GM12878 (cell line): ENCODE results near the gene OPN1LW. TPM values are rescaled to one million over a fixed set of nuclear protein-coding genes. Genes with fewer than 3 reads are reported as not detected.

Experiments
- ATAC-seq: fragments of 200-7000 bp; cut with Tn5 transposase; 3 replicates; pipeline ENCODE4 v1.9.1; 2020; ENCODE audit warnings: mild to moderate bottlenecking, moderate library complexity
- BruUV-seq: library from RNA; stranded (reverse); fragments of 400-500 nt; replicated peaks from 2 replicates; lab custom pipeline; 2021; lab: Mats Ljungman, UMichigan
- CTCF ChIA-PET: fragments of 300-600 bp; sonication (Branson Sonifier 250); formaldehyde crosslinking; extraction: SDS; loops from one replicate; lab custom pipeline; 2021; ENCODE audit warnings: inconsistent platforms; lab: Yijun Ruan, JAX
- POLR2A ChIA-PET: fragments of 350-600 bp; formaldehyde crosslinking; extraction: SDS; loops from one replicate; lab custom pipeline; 2021; ENCODE audit warnings: inconsistent platforms; lab: Charles Lee
- RAD21 ChIA-PET: fragments of 300-600 bp; sonication (Branson Sonifier 250); formaldehyde crosslinking; loops from one replicate; lab custom pipeline; 2023; ENCODE audit warnings: antibody characterized with exemption; ENCODE audit not compliant: unreplicated experiment; lab: Charles Lee
- SMC1A ChIA-PET: fragments of 300-600 bp; sonication (Branson Sonifier 250); formaldehyde crosslinking; loops from one replicate; lab custom pipeline; 2023; ENCODE audit not compliant: unreplicated experiment, uncharacterized antibody; lab: Charles Lee
- DNase-seq: peaks from one replicate; pipeline ENCODE4 v3.0.0-alpha.2; 2011; ENCODE audit warnings: low read depth, low spot score
- FAIRE-seq: peaks from 3 replicates; lab custom pipeline; 2011; peaks lifted over from hg19 to GRCh38; lab: Jason Lieb, UNC
- H2AFZ ChIP-seq: 2 replicates; pipeline ENCODE4 v1.6.0; 2011; ENCODE audit warnings: low read depth, low read length, control low read depth; ENCODE audit not compliant: control insufficient read depth
- H3K27ac ChIP-seq: 2 replicates; pipeline ENCODE4 v1.5.1; 2011; ENCODE audit warnings: control low read depth; ENCODE audit not compliant: control insufficient read depth, insufficient read depth
- H3K27me3 ChIP-seq, 2 experiments: replicated peaks in 1 of 2; 2 replicates each; pipeline versions ENCODE4 v1.6.0 to v1.6.1; 2011; ENCODE audit warnings: low read length in 1 of 2; ENCODE audit not compliant: control insufficient read depth in 2 of 2, insufficient read depth in 2 of 2
- H3K36me3 ChIP-seq, 2 experiments: 2 replicates each; pipeline ENCODE4 v1.5.1; 2011; ENCODE audit warnings: low read length in 1 of 2; ENCODE audit not compliant: control insufficient read depth in 2 of 2, insufficient read depth in 2 of 2
- H3K4me1 ChIP-seq: 2 replicates; pipeline ENCODE4 v1.6.1; 2011; ENCODE audit warnings: mild to moderate bottlenecking, low read length, moderate library complexity, mixed read lengths; ENCODE audit not compliant: control insufficient read depth, insufficient read depth
- H3K4me2 ChIP-seq: 2 replicates; pipeline ENCODE4 v1.6.0; 2011; ENCODE audit warnings: control low read depth; ENCODE audit not compliant: control insufficient read depth, insufficient read depth
- H3K4me3 ChIP-seq: fragments of 200-600 bp; sonication (generic); 2 replicates; pipeline ENCODE4 v1.5.1; 2016
- H3K79me2 ChIP-seq: 2 replicates; pipeline ENCODE4 v1.6.0; 2011; ENCODE audit warnings: low read length; ENCODE audit not compliant: control insufficient read depth, insufficient read depth
- H3K9ac ChIP-seq: 2 replicates; pipeline ENCODE4 v1.8.0; 2011; ENCODE audit warnings: low read length, control low read depth, mixed read lengths; ENCODE audit not compliant: control insufficient read depth, insufficient read depth
- H3K9me3 ChIP-seq: replicated peaks from 3 replicates; pipeline ENCODE4 v1.5.1; 2011; ENCODE audit warnings: mild to moderate bottlenecking, low read length; ENCODE audit not compliant: control insufficient read depth, insufficient read depth
- H4K20me1 ChIP-seq: 2 replicates; pipeline ENCODE4 v1.6.0; 2011; ENCODE audit not compliant: control insufficient read depth, insufficient read depth
- BCL3 ChIP-seq: IDR thresholded peaks from 2 replicates; pipeline ENCODE4 v1.6.1; 2011; ENCODE audit warnings: borderline replicate concordance, low read depth, mild to moderate bottlenecking, moderate library complexity, low read length; ENCODE audit not compliant: insufficient read depth, poor library complexity, severe bottlenecking
- E2F8 ChIP-seq: fragments of 450-650 bp; IDR thresholded peaks from 2 replicates; pipeline ENCODE4 v1.6.1; 2018; ENCODE audit warnings: mild to moderate bottlenecking, low read depth, moderate library complexity; ENCODE audit not compliant: partially characterized antibody
- ELK1 ChIP-seq: IDR thresholded peaks from 2 replicates; pipeline ENCODE4 v1.6.1; 2012; ENCODE audit warnings: low read depth, low read length, improper control_type of control experiment
- HDAC2 ChIP-seq: fragments of 200-600 bp; sonication (generic); IDR thresholded peaks from 2 replicates; pipeline ENCODE4 v1.6.1; 2017
- IRF3 ChIP-seq: fragments of 450-650 bp; IDR thresholded peaks from 2 replicates; pipeline ENCODE4 v1.6.1; 2014; ENCODE audit warnings: mild to moderate bottlenecking
- POLR2AphosphoS5 ChIP-seq: IDR thresholded peaks from 2 replicates; pipeline ENCODE4 v1.6.1; 2011; ENCODE audit warnings: mild to moderate bottlenecking, low read length, inconsistent platforms
- TCF12 ChIP-seq: IDR thresholded peaks from 2 replicates; pipeline ENCODE4 v1.6.1; 2011; ENCODE audit warnings: low read depth, mild to moderate bottlenecking, low read length
- YY1 ChIP-seq: IDR thresholded peaks from 2 replicates; pipeline ENCODE4 v1.6.1; 2011; ENCODE audit warnings: low read depth, mild to moderate bottlenecking, low read length
- ZNF274 ChIP-seq: IDR thresholded peaks from one replicate; pipeline ENCODE4 v1.8.0; 2011; ENCODE audit not compliant: insufficient read length, insufficient read depth
- WGBS: methylation state at CpG from one replicate; pipeline ENCODE4 v1.1.6; 2016; ENCODE audit warnings: low lambda C conversion rate; ENCODE audit not compliant: insufficient replicate concordance, insufficient coverage; ENCODE audit errors: missing lambda C conversion rate; 5-methylcytosine and 5-hydroxymethylcytosine counted together
- in situ Hi-C: fragments of 300-500 bp; cut with MboI; formaldehyde crosslinking; loops from 9 replicates; pipeline ENCODE4 v1.14.3; 2018; ENCODE audit warnings: mixed read lengths
- intact Hi-C: fragments of 100-400 bp; cut with micrococcal nuclease; formaldehyde crosslinking; loops from one replicate; pipeline ENCODE4 v1.14.2; 2022; ENCODE audit not compliant: unreplicated experiment
- polyA plus RNA-seq, 11 experiments: library from polyadenylated mRNA; depleted of rRNA in 4 of 11; unstranded in 6 of 11; stranded (reverse) in 5 of 11; fragments of >200 nt; fragmentation: Nextera tagmentation in 4 of 11; fragmentation: Illumina TruSeq in 1 of 11; extraction: Ambion mirVana in 4 of 11; extraction: Trizol in 1 of 11; gene quantifications; 1 replicate in 1 of 11; 2 replicates in 10 of 11; pipeline versions ENCODE4 v1.2.1 to v1.2.3, GENCODE V29; 2011 to 2016; ENCODE audit warnings: inconsistent platforms in 2 of 11, missing spikeins in 2 of 11, low read depth in 1 of 11
- total RNA-seq, 4 experiments: library from RNA; depleted of rRNA in 3 of 4; stranded (reverse); fragments of >200 nt in 3 of 4; fragmentation: Illumina TruSeq in 1 of 4; extraction: Trizol in 1 of 4; gene quantifications; 2 replicates each; pipeline versions ENCODE4 v1.2.1 to v1.2.3, GENCODE V29; 2013 to 2021
- TF ChIP-seq, protein P1 (sequence below): fragments of 450-650 bp; IDR thresholded peaks from 2 replicates; pipeline ENCODE4 v1.6.1; 2017; ENCODE audit warnings: mild to moderate bottlenecking, moderate library complexity

Gene OPN1LW
- total and polyA plus RNA-seq, 10 of the 15 experiments (the other 5 are each of a cell fraction or from before 2014, with no cell fraction given): not detected

DNA sequence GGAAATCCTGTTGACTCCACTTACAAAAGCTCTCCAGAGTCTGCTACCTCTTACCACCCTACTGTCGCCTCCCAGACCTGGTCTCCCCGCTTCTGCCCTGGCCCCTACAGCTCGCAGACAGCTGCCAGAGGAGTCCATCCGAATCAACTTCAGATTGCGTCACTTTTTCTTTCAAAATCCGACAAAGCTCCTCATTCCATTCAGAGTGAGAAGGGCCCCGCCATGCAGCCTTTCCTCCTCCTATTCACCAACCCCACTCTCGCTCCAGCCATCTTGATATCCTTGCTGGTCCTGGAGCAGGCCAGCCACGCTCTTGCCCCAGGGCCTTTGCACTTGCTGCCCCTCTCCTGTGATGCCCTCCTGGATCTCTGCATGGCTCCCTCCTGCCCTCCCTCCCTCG, 5.2 kb upstream of the OPN1LW start:
- ChIA-PET POLR2A (no interaction called here), RAD21 (interaction anchor here (1.0 kb wide), 1 partner anchor 192 kb away, joined by 3 read pairs; no protein-coding TSS in a partner anchor), SMC1A (no interaction called here), CTCF (interaction anchor here (0.9 to 4.4 kb wide), 2 partner anchors 170 to 397 kb away, joined by 3 to 17 read pairs; no protein-coding TSS in a partner anchor)
- no TSS peak for BruUV-seq
- FAIRE-seq (no peak), ATAC-seq (no peak), DNase-seq (no peak)
- Histone ChIP-seq H3K36me3 (no peaks in the 10 kb centered on the region), H3K9ac (no peak overlapping the region), H3K27ac (no peak overlapping the region), H3K79me2 (no peaks in the 10 kb centered on the region), H3K4me1 (no peaks in the 10 kb centered on the region), H3K4me2 (no peak overlapping the region), H2AFZ (no peak overlapping the region), H3K9me3 (no peaks in the 10 kb centered on the region; the same call in 2 of the 3 replicates), H3K27me3 (no peaks in the 10 kb centered on the region; a peak in 1 of 4 replicates), H4K20me1 (no peaks in the 10 kb centered on the region), H3K4me3 (no peak overlapping the region)
- 59% methylated on average over 9 of the region's 10 CpGs for WGBS
- intact Hi-C loops (no loop called here), in situ Hi-C loops (loop anchor here (25.0 kb wide), 3 partner anchors 173 to 1273 kb away; partner anchors contain the start of genes G6PD and IKBKG)
- TF ChIP-seq YY1 (no peak), POLR2AphosphoS5 (no peak), BCL3 (no peak), IRF3 (no peak), ZNF274 (no peak), HDAC2 (no peak), TCF12 (no peak), E2F8 (no peak), ELK1 (no peak)
- TF ChIP-seq, protein P1, sequence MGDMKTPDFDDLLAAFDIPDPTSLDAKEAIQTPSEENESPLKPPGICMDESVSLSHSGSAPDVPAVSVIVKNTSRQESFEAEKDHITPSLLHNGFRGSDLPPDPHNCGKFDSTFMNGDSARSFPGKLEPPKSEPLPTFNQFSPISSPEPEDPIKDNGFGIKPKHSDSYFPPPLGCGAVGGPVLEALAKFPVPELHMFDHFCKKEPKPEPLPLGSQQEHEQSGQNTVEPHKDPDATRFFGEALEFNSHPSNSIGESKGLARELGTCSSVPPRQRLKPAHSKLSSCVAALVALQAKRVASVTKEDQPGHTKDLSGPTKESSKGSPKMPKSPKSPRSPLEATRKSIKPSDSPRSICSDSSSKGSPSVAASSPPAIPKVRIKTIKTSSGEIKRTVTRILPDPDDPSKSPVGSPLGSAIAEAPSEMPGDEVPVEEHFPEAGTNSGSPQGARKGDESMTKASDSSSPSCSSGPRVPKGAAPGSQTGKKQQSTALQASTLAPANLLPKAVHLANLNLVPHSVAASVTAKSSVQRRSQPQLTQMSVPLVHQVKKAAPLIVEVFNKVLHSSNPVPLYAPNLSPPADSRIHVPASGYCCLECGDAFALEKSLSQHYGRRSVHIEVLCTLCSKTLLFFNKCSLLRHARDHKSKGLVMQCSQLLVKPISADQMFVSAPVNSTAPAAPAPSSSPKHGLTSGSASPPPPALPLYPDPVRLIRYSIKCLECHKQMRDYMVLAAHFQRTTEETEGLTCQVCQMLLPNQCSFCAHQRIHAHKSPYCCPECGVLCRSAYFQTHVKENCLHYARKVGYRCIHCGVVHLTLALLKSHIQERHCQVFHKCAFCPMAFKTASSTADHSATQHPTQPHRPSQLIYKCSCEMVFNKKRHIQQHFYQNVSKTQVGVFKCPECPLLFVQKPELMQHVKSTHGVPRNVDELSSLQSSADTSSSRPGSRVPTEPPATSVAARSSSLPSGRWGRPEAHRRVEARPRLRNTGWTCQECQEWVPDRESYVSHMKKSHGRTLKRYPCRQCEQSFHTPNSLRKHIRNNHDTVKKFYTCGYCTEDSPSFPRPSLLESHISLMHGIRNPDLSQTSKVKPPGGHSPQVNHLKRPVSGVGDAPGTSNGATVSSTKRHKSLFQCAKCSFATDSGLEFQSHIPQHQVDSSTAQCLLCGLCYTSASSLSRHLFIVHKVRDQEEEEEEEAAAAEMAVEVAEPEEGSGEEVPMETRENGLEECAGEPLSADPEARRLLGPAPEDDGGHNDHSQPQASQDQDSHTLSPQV: no peak
